Fibroblast of the aortic adventitia (primary cell): ENCODE measurements around the gene CREB5. TPM values are rescaled to one million over a fixed set of nuclear protein-coding genes. Genes with fewer than 3 reads are reported as not detected.

Experiments
- DNase-seq: peaks from one replicate; pipeline ENCODE4 v3.0.0-alpha.2; 2010; ENCODE audit warnings: low read depth
- H3K4me3 ChIP-seq: 2 replicates; pipeline ENCODE4 v1.5.1; 2011; ENCODE audit warnings: low read depth, mild to moderate bottlenecking, control low read depth, low read length, moderate library complexity
- CTCF ChIP-seq: IDR thresholded peaks from 2 replicates; pipeline ENCODE4 v1.5.1; 2011; ENCODE audit warnings: mild to moderate bottlenecking, low read length, control low read depth, inconsistent platforms; ENCODE audit not compliant: insufficient read depth
- total RNA-seq: library from RNA; depleted of rRNA; stranded (reverse); fragments of >200 nt; gene quantifications from 2 replicates; pipeline ENCODE4 v1.2.3, GENCODE V29; 2012; ENCODE audit warnings: low replicate concordance

Gene CREB5
- total RNA-seq, 1 donor, result 5.2 TPM

- DNase-seq, result no peak
- H3K4me3 ChIP-seq, result no peak overlapping the region
- TF ChIP-seq CTCF, result no peak
These were observed 317.4 kb downstream of the CREB5 start for GRCh38 chr7:28729727-28730126.

GRCh38 chr7:28731092-28731658, 318.9 kb downstream of the CREB5 start:
- no peak for TF ChIP-seq CTCF
- no peak for DNase-seq
- H3K4me3 ChIP-seq, result no peak overlapping the region

- DNase-seq, result peak; percentile 63
- peak overlapping the region; percentile 45 for H3K4me3 ChIP-seq
- TF ChIP-seq CTCF, result no peak
These were observed 320.0 kb downstream of the CREB5 start for GRCh38 chr7:28732071-28732869.

- no peak for DNase-seq
- TF ChIP-seq CTCF, result no peak
- no peak overlapping the region for H3K4me3 ChIP-seq
These were observed 320.7 kb downstream of the CREB5 start for GRCh38 chr7:28733035-28733434.

GRCh38 chr7:28738412-28738811, 326.1 kb downstream of the CREB5 start:
- no peak overlapping the region for H3K4me3 ChIP-seq
- no peak for TF ChIP-seq CTCF
- DNase-seq, result peak; percentile 29

- no peak overlapping the region for H3K4me3 ChIP-seq
- TF ChIP-seq CTCF, result no peak
- no peak for DNase-seq
These were observed 326.8 kb downstream of the CREB5 start for GRCh38 chr7:28739128-28739527.
